Tibial artery (tissue), 4 donors: ENCODE data around the gene YPEL5.

Experiments used
- DNase-seq, 2 donors: peaks; one replicate each; pipeline ENCODE4 v3.0.0-alpha.2; 2019
- H3K27ac ChIP-seq, 2 donors: fragments of 200-600 bp; sonication (generic) in 1 of 2; 1 replicate in 1 of 2; 2 replicates in 1 of 2; pipeline ENCODE4 v1.5.1; 2018 to 2019; ENCODE audit warnings: mild to moderate bottlenecking in 1 of 2
- H3K27me3 ChIP-seq, 2 donors: fragments of 200-600 bp; sonication (generic) in 1 of 2; one replicate each; pipeline versions ENCODE4 v1.5.1 to v1.6.0; 2016 to 2019
- H3K36me3 ChIP-seq, 3 donors: fragments of 200-600 bp; sonication (generic) in 2 of 3; one replicate each; pipeline ENCODE4 v1.5.1; 2016 to 2019; ENCODE audit warnings: mild to moderate bottlenecking in 2 of 3
- H3K4me1 ChIP-seq, 4 donors: fragments of 200-600 bp; sonication (generic) in 2 of 4; 1 replicate in 3 of 4; 2 replicates in 1 of 4; pipeline ENCODE4 v1.5.1; 2016 to 2019
- H3K4me3 ChIP-seq, 2 donors: fragments of 200-600 bp; sonication (generic) in 1 of 2; 1 replicate in 1 of 2; 2 replicates in 1 of 2; pipeline ENCODE4 v1.5.1; 2018 to 2019; ENCODE audit warnings: mild to moderate bottlenecking in 2 of 2
- H3K9me3 ChIP-seq, 3 donors: fragments of 200-600 bp; sonication (generic) in 1 of 3; one replicate each; pipeline ENCODE4 v1.5.1; 2016 to 2019
- intact Hi-C: fragments of 100-400 bp; cut with DNase I; formaldehyde crosslinking; loops from one replicate; pipeline ENCODE4 v1.15.0; 2023; ENCODE audit warnings: low total_unique reads
- TF ChIP-seq, protein P1 (sequence below), 2 experiments: fragments of 200-600 bp in 1 of 2; fragments of 450-650 bp in 1 of 2; IDR thresholded peaks; one replicate each; pipeline ENCODE4 v1.5.1; 2017 to 2019; ENCODE audit warnings: antibody characterized with exemption in 2 of 2, mild to moderate bottlenecking in 1 of 2, moderate library complexity in 1 of 2

Gene YPEL5

GRCh38 chr2:30205456-30205855 is 58.6 kb downstream of the YPEL5 start:
- no peak overlapping the region for H3K4me3 ChIP-seq
- H3K9me3 ChIP-seq = no peaks in the 10 kb centered on the region
- intact Hi-C loops = no loop called here
- TF ChIP-seq, protein P1, sequence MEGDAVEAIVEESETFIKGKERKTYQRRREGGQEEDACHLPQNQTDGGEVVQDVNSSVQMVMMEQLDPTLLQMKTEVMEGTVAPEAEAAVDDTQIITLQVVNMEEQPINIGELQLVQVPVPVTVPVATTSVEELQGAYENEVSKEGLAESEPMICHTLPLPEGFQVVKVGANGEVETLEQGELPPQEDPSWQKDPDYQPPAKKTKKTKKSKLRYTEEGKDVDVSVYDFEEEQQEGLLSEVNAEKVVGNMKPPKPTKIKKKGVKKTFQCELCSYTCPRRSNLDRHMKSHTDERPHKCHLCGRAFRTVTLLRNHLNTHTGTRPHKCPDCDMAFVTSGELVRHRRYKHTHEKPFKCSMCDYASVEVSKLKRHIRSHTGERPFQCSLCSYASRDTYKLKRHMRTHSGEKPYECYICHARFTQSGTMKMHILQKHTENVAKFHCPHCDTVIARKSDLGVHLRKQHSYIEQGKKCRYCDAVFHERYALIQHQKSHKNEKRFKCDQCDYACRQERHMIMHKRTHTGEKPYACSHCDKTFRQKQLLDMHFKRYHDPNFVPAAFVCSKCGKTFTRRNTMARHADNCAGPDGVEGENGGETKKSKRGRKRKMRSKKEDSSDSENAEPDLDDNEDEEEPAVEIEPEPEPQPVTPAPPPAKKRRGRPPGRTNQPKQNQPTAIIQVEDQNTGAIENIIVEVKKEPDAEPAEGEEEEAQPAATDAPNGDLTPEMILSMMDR (IDR thresholded peaks at IDR 0.05) = no peak
- H3K36me3 ChIP-seq = no peaks in the 10 kb centered on the region
- peaks cover 0 to 26% (median 15%) of the 10 kb centered on the region in 4 donors for H3K4me1 ChIP-seq
- H3K27ac ChIP-seq = no peak overlapping the region
- H3K27me3 ChIP-seq = no peaks in the 10 kb centered on the region
- no peak for DNase-seq

- DNase-seq = no peak
- TF ChIP-seq, protein P1 (IDR thresholded peaks at IDR 0.05) = no peak
- H3K9me3 ChIP-seq = no peaks in the 10 kb centered on the region
- H3K27me3 ChIP-seq = no peaks in the 10 kb centered on the region
- no peak overlapping the region for H3K4me3 ChIP-seq
- no peaks in the 10 kb centered on the region for H3K36me3 ChIP-seq
- intact Hi-C loops = no loop called here
- H3K27ac ChIP-seq = no peak overlapping the region
- H3K4me1 ChIP-seq = peaks cover 0 to 22% (median 15%) of the 10 kb centered on the region in 4 donors
Measured at GRCh38 chr2:30206461-30207430, 59.9 kb downstream of the YPEL5 start.

DNA sequence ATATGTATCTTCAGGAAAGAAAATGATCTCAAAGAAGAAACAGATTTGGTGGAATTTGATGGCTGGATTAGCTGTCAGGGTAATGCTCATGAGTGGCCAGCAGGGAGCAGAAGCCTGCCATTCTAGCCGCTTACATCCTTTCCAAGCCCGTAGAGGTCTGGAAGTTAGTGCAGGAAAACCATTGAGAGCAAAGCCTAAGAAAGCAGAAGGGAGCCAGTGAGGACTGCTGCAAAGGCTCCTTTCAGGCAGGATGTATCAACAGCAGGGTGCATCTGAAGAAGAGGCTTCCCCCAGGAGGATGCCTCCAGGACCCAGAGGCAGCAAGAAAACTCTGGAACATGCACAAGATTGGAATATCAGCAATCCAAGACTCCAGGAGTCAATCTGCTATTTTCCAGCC is 61.6 kb downstream of the YPEL5 start:
- H3K4me3 ChIP-seq = no peak overlapping the region
- no peaks in the 10 kb centered on the region for H3K9me3 ChIP-seq
- no peaks in the 10 kb centered on the region for H3K27me3 ChIP-seq
- no peaks in the 10 kb centered on the region for H3K36me3 ChIP-seq
- DNase-seq = peak; percentile 45 to 75
- H3K27ac ChIP-seq = no peak overlapping the region
- intact Hi-C loops = loop anchor here (2.0 kb wide), 1 partner anchor 498 kb away; no protein-coding TSS in a partner anchor
- TF ChIP-seq, protein P1 (IDR thresholded peaks at IDR 0.05) = peak; percentile 91 to 94
- peaks cover 0 to 16% (median 10%) of the 10 kb centered on the region in 4 donors for H3K4me1 ChIP-seq

DNA sequence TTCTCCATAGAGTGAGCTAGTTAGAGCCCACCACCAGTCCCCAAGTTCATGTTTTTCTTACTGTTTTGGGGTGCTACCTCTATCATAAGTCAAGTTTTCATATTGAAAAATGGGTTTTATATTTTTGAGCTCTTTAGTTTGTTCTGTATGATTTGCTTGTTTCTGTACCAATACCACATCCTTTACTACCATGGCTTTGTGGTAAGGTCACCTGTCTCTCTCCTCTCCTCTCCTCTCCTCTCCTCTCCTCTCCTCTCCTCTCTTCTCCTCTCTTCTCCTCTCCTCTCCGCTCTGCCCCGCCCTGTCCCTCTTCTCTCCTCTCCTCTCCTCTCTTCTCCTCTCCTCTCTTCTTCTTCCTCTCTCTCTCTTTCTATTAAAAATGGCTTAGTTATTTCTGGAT is 62.4 kb downstream of the YPEL5 start:
- H3K27me3 ChIP-seq = no peaks in the 10 kb centered on the region
- no peak for DNase-seq
- no peak overlapping the region for H3K4me3 ChIP-seq
- H3K9me3 ChIP-seq = no peaks in the 10 kb centered on the region
- no peak overlapping the region for H3K27ac ChIP-seq
- intact Hi-C loops = loop anchor here (2.0 kb wide), 1 partner anchor 498 kb away; no protein-coding TSS in a partner anchor
- no peaks in the 10 kb centered on the region for H3K36me3 ChIP-seq
- TF ChIP-seq, protein P1 (IDR thresholded peaks at IDR 0.05) = no peak
- peaks cover 0 to 16% (median 10%) of the 10 kb centered on the region in 4 donors for H3K4me1 ChIP-seq
